Loucy (cell line): ENCODE measurements around the gene CASK.

Experiments used
- H2AFZ ChIP-seq: fragments of 200-600 bp; sonication (generic); 2 replicates; pipeline ENCODE4 v1.6.0; 2016; ENCODE audit warnings: antibody characterized with exemption, mild to moderate bottlenecking, low read length, moderate library complexity
- H3F3A ChIP-seq: fragments of 200-600 bp; 2 replicates; pipeline ENCODE4 v1.6.0; 2016; ENCODE audit warnings: antibody characterized with exemption, low read depth, mild to moderate bottlenecking
- H3K27me3 ChIP-seq: fragments of 200-600 bp; sonication (generic); 2 replicates; pipeline ENCODE4 v1.6.1; 2014; ENCODE audit warnings: low read length, mild to moderate bottlenecking; ENCODE audit not compliant: insufficient read depth, poor library complexity, severe bottlenecking
- H3K36me3 ChIP-seq: fragments of 200-600 bp; sonication (generic); 2 replicates; pipeline ENCODE4 v1.6.1; 2016; ENCODE audit warnings: low read length; ENCODE audit not compliant: insufficient read depth
- H3K4me1 ChIP-seq: fragments of 200-600 bp; sonication (generic); 2 replicates; pipeline ENCODE4 v1.5.1; 2014; ENCODE audit warnings: low read length, mild to moderate bottlenecking; ENCODE audit not compliant: insufficient read depth, poor library complexity, severe bottlenecking
- H3K4me2 ChIP-seq: fragments of 200-600 bp; sonication (generic); 2 replicates; pipeline ENCODE4 v1.6.0; 2014; ENCODE audit warnings: antibody characterized with exemption, low read length, low read depth, mild to moderate bottlenecking; ENCODE audit not compliant: poor library complexity, severe bottlenecking
- H3K4me3 ChIP-seq: fragments of 200-600 bp; sonication (generic); 2 replicates; pipeline ENCODE4 v1.5.1; 2014; ENCODE audit warnings: low read length, mild to moderate bottlenecking, mixed read lengths; ENCODE audit not compliant: poor library complexity, severe bottlenecking
- H3K79me2 ChIP-seq: fragments of 200-600 bp; sonication (generic); 2 replicates; pipeline ENCODE4 v1.6.1; 2014; ENCODE audit warnings: low read length; ENCODE audit not compliant: insufficient read depth
- H3K9ac ChIP-seq: fragments of 200-600 bp; sonication (generic); 2 replicates; pipeline ENCODE4 v1.6.0; 2014; ENCODE audit warnings: mild to moderate bottlenecking, low read depth, low read length, moderate library complexity; ENCODE audit not compliant: poor library complexity, severe bottlenecking
- H3K9me2 ChIP-seq: fragments of 200-600 bp; sonication (generic); replicated peaks from 2 replicates; pipeline ENCODE4 v1.6.1; 2016; ENCODE audit warnings: low read depth, low read length, mixed read lengths
- H3K9me3 ChIP-seq: fragments of 200-600 bp; sonication (generic); 2 replicates; pipeline ENCODE4 v1.6.1; 2014; ENCODE audit warnings: mild to moderate bottlenecking, antibody characterized with exemption, low read length, low read depth; ENCODE audit not compliant: insufficient read depth
- H4K20me1 ChIP-seq: fragments of 200-600 bp; sonication (generic); 2 replicates; pipeline ENCODE4 v1.6.0; 2014; ENCODE audit warnings: antibody characterized with exemption, low read length, mild to moderate bottlenecking; ENCODE audit not compliant: insufficient read depth, poor library complexity, severe bottlenecking
- CTCF ChIP-seq: fragments of 200-600 bp; sonication (generic); conservative IDR thresholded peaks from 2 replicates; pipeline ENCODE4 v1.5.1; 2014; ENCODE audit warnings: mild to moderate bottlenecking, antibody characterized with exemption, low read length
- EZH2phosphoT487 ChIP-seq: fragments of 200-600 bp; IDR thresholded peaks from 2 replicates; pipeline ENCODE4 v1.6.1; 2018; ENCODE audit warnings: antibody characterized with exemption, mild to moderate bottlenecking, moderate library complexity, borderline replicate concordance

CASK gene

GRCh38 chrX:41823402-41823801, 100.0 kb downstream of the CASK start:
- Histone ChIP-seq H3F3A (no peaks in the 10 kb centered on the region), H3K9ac (no peak overlapping the region), H2AFZ (no peak overlapping the region), H3K4me1 (no peaks in the 10 kb centered on the region), H3K36me3 (no peaks in the 10 kb centered on the region), H4K20me1 (peaks cover 2% of the 10 kb centered on the region), H3K4me3 (no peak overlapping the region), H3K4me2 (no peak overlapping the region), H3K9me2 (no peaks in the 10 kb centered on the region), H3K9me3 (no peaks in the 10 kb centered on the region), H3K79me2 (peaks cover 4% of the 10 kb centered on the region; the same call in 1 of the 2 replicates), H3K27me3 (no peaks in the 10 kb centered on the region)
- no peak for TF ChIP-seq EZH2phosphoT487
- no peak for TF ChIP-seq CTCF

DNA sequence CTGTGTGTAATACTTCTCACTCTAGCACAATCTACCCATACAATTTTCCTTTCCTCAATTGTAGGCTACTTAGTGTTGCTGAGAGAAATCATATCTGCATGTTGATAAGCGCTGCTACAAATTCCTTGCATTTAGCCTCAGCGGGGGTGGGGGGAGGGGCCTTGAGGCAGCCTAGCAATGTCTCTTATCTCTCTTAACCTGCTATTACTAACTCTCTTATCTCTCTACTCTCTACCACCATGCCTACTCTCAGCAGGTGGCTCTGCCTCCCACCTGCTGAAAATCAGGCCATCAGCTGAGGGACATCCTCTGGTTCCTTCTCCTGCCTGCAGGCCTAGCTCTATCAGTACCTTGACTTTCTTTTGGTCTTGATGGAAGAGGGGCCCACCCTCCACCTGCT, 100.5 kb downstream of the CASK start:
- no peak for TF ChIP-seq EZH2phosphoT487
- TF ChIP-seq CTCF, result no peak
- no peaks in the 10 kb centered on the region for H3K9me2 ChIP-seq
- H3K9me3 ChIP-seq, result no peaks in the 10 kb centered on the region
- H2AFZ ChIP-seq, result no peak overlapping the region
- H3K79me2 ChIP-seq, result peaks cover 5% of the 10 kb centered on the region; the same call in 1 of the 2 replicates
- H3F3A ChIP-seq, result no peaks in the 10 kb centered on the region
- no peaks in the 10 kb centered on the region for H3K4me1 ChIP-seq
- no peaks in the 10 kb centered on the region for H3K27me3 ChIP-seq
- H3K4me3 ChIP-seq, result no peak overlapping the region
- no peak overlapping the region for H3K9ac ChIP-seq
- H4K20me1 ChIP-seq, result peaks cover 2% of the 10 kb centered on the region
- H3K36me3 ChIP-seq, result no peaks in the 10 kb centered on the region
- H3K4me2 ChIP-seq, result no peak overlapping the region

DNA sequence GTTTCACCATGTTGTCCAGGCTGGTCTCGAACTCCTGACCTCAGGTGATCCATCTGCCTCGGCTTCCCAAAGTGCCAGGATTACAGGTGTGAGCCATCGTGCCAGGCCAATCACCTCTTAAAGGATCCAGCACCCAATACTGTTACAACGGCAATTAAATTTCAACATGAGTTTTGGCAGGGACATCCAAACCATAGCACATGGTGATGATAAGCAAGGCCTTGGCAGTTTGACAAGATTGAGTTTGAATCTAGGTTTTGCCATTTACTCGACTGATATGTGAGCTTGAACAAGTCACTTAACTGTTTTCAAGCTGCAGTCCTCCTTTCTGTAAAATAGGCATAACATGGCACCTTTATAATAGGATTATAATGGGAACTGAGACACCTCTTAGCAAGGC, 115.3 kb downstream of the CASK start:
- Histone ChIP-seq H3K4me3 (no peak overlapping the region), H2AFZ (no peak overlapping the region), H3K9me2 (no peaks in the 10 kb centered on the region), H3K79me2 (no peaks in the 10 kb centered on the region), H3K36me3 (no peaks in the 10 kb centered on the region), H3F3A (no peaks in the 10 kb centered on the region), H3K9ac (no peak overlapping the region), H3K27me3 (no peaks in the 10 kb centered on the region), H3K9me3 (no peaks in the 10 kb centered on the region), H4K20me1 (no peaks in the 10 kb centered on the region), H3K4me2 (no peak overlapping the region), H3K4me1 (no peaks in the 10 kb centered on the region)
- TF ChIP-seq CTCF (no peak), EZH2phosphoT487 (no peak)
